Activated CD8-positive, alpha-beta memory T cell treated with anti-CD3 and anti-CD28 coated beads, Interleukin-2, amount 50 U/mL, for 1 hour (primary cell): Measurements from ENCODE around the gene SORD.
"Not testable (repeated sequence)": the region's sequence is repeated elsewhere in the genome, so short reads cannot be mapped to it uniquely, and the experiment has no call there.

Experiments used
- DNase-seq: peaks from one replicate; pipeline ENCODE4 v3.0.0-alpha.2; 2020; ENCODE audit errors: extremely low read depth

The SORD gene

DNA sequence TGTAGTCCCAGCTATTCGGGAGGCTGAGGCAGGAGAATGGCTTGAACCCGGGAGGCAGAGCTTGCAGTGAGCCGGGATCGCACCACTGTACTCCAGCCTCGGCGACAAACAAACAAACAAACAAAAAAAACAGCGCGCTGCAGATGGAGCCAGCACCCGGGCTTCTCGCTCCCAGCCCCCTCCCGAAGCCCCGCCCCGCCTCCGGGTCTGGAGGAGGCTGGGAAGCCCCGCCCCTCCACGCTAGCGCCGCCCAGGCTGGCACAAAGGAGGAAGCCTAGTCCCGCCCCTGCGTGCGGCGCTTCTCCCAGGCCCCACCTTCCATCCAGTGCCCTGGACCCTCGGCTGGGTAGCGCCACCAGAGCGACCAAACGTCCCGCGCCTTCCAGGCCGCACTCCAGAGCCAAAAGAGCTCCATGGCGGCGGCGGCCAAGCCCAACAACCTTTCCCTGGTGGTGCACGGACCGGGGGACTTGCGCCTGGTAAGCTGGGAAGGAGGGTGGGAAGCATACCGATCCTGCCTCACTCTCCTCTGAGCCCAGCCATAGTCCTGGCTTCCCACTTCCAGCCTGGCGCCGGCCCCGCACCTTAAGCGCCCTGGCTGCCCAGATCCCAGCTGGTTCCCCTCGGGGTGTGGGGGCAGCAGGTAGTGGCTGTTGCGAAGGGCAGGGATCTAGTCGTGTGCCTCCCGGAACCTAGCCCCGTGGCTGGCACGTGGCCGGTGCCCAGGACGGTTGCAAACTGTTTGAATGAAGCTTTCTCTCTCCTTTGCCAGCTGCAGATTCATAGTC, at the start of gene SORD:
SORD (plus strand) TSS at position 325 of the 788 bp plus-strand sequence; CDS start at position 414, 89 bp downstream.
- peak; percentile 63 for DNase-seq

DNA sequence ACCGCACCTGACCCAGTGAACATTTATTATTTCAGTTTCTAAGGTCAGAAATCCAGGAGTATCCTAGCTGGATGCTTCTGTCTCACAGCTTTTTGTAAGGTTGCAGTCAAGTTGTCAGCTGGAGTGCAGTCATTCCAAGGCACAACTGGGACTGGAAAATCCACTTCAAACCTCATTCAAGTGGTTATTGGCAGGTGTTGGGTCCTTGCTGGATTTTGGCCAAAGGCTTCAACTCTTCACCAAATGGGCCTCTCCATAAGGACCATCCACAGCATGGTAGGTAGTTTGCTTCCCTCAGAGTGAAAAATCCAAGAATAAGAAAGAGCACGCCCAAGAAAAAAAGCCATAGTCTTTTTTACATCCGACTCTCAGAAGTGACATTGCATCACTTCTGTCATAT, 46.8 kb upstream of the SORD start:
- DNase-seq = not testable (repeated sequence)

DNA sequence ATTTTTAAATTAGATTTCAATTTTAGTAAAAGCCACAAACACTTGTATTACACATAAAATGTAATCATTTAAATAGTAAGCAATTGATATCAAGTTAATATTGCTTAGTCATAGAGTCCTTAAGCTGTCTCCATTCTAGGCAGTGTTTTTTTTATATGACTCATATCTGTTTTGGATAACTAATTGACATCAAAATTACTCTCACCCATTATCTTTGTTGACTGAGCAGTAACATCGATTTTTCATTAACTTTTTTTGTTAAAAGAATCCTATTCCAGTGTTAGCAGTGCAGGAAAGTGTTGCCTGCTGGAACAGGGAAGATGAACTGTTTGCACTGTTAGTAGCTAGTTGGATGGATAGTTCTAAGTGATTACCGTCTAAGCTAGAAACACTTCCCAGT, 45.2 kb upstream of the SORD start:
- DNase-seq = not testable (repeated sequence)

DNA sequence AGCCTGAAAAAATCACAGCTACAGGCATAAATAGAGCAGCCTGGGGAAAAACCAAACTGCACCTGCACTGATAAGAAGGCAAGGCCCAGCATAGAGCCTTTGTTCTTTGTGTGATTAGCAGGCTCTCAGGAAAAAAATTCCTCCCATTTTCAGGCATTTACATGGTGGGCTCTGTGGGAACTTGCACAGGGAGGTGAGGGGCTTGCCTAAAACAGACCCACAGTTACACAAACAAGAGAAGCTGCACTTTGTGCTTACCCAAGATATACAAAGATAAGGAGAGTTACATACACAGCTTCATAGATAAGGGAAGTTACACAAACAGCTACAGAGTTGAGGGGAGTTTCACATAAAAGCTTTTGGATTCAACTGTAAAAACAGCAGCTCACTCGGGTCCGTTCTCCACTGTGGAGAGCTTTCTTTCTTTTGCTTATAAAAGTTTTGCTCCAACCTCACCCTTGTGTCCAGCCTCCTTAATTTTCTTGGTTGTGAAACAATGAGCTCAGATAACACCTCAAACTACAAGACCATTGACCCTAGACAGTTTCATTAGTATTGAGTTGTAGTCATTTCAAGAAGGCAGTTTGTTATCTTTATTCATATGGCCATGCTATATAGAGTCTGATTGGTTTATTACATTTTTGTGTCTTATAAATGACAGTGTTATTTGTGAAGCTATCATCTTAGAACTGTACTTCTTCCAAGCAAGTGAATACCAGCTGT, 43.2 kb upstream of the SORD start:
- not testable (repeated sequence) for DNase-seq

DNA sequence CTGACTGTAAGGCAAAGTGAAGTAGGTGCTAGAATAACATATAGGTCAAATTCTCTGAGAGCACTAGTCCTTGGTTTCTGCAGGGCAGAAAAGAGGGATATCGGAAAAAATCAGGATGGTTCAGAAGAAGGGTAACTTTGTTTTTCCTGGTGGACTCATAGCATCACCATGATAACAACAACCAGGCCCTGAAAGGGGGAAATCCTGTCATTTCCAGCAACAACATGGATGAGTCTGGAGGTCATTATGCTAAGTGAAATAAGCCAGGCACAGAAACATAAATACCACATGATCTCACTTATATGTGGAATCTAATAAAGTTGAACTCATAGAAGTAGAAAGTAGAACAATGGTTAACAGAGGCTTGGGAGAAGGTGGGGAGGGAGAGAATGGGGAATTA, 38.9 kb upstream of the SORD start:
- DNase-seq = not testable (repeated sequence)

DNA sequence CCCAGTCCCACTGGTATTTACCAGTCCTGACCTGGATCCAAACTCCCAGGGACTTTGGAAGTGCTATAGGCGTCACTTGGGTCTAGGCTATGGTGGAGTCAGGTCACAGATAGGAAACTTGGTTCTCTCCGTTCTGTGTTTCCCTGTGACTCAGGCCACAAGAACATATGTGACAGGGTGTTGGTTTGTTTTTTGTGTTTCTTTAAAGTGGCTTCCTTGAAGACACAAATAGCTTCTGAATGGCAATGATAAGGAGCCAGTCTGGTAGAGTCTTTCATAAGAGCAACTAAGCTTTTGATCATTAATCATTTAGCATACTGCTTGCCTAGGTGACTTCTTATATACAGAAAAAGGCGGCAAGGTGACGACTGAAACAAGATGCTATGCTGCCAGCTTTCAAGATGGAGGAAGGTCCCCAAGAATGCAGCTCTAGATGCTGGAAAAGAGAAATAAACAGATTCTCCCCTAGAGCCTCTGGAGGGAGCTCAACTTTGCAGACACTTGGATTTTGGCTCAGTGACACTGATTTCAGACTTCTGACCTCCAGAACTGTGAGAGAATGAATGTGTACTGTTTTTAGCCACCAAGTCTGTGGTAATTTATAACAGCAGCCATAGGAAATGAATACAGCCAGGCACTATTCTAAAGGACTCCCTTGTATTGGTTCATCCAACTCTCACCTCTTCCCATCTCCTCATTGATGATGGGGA, 36.5 kb upstream of the SORD start:
- not testable (repeated sequence) for DNase-seq

DNA sequence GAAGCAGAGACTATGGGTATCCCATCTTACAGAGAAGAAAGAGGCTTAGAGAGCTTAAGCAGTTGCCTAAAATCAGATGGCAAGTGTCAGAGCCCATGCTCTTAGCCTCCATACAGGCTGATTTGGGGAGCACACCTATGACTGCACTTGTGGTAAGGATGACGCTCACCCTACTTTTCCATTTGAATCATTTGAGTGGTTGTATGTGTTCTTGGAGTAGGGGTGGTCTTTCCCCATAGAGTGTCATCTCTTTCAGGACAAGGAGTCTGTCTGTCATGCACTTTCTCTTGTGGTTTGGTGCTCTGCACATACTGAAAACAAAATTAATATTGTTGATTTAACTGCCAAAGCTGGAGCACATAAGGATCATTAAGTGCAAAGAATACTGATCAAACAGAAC, 35.3 kb upstream of the SORD start:
- not testable (repeated sequence) for DNase-seq

DNA sequence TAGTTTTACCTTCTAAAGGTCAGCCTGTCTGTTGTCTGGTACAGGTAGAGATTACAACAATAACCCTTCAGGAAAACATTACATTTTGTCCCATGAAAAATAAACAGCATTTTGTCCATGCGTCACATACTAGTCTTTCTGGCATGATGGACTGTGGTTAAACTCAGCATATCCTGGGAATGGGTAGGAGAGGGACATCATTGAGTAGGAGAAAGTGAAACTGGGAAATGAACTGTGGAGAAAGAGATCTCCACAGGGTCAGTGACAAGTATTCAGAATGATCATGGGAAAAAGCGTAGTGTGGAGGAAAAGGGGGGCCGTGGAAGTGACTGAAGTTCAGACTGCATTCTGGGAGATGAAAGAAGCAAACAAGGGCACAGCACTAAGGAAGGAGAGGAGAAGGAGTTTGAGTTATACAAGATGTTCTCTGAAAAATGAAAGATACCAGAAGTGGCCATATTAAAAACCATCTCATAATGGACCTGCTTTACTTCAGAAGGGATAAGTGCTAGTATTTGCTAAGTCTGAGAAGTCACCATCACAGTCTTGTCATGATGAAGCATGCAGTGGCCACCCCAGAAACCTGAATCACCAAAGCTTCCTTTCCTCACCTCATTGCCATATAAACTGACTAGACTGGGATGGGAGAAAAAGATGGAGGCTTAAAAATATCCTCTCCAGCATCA, 34.7 kb upstream of the SORD start:
- not testable (repeated sequence) for DNase-seq

DNA sequence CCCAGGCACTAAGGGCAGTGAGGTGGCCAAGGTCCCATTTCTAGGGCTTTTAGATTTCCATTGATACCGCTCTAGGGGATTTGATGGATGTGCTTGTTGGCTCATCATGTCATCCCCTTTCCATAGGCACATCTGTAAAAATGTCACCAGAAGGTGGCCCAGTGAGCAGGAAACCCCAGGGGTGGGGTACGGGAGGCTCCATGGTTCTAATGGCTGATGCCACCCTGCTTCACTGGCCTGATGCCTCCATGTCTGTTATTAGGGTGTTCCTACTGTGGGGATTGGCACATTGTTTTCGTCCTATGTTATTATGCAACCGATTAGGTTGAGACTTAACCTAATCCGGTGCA, 34.1 kb upstream of the SORD start:
- not testable (repeated sequence) for DNase-seq

DNA sequence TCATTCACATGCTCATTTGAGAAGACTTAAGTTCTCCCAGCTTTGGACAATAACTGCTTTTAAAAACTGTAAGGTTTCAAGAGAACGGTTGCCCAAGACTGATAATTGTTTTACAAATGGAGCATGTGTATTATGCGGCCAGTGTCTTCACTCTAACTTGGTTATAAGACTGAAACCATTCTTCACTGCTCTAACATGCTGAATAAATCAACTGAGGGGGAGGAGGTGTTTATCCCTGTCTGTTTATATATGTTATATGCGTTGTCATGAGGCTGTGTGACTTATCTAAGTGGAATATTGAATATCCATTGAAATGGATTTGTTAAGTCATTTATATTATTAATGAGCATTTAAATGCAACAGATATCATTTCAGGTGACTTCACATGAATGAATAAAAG, 25.4 kb upstream of the SORD start:
- not testable (repeated sequence) for DNase-seq

DNA sequence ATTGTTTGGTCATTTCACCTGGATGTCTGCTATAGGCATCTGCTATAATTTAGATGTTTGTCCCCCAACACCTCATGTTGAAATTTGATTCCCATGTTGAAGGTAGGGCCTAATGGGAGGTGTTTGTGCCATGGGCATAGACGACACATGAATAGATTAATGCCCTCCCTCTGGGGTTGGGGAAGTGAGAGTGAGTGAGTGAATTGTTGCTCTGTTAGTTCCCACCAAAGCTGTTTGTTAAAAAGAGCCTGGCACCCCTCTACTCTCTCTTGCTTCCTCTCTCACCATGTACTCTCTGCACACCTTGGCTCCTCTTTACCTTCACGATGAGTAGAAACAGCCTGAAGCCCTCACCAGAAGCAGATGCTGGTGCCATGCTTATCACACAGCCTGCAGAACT, 23.9 kb upstream of the SORD start:
- no peak for DNase-seq

DNA sequence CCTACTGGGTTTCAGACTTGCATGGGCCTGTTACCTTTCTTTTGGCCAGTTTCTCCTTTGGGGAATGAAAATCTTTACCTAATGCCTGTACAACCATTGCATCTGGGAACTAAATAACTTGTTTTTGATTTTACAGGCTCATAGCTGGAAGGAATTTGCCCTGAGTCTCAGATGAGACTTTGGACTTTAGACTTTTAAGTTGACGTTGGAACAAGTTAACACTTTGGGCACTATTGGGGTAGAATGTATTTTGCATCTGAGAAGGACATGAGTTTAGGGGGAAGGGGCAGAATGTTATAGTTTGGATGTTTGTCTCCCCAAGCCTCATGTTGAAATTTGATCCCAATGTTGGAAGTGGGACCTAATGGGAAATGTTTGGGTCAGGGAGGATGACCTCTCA, 21.8 kb upstream of the SORD start:
- not testable (repeated sequence) for DNase-seq

DNA sequence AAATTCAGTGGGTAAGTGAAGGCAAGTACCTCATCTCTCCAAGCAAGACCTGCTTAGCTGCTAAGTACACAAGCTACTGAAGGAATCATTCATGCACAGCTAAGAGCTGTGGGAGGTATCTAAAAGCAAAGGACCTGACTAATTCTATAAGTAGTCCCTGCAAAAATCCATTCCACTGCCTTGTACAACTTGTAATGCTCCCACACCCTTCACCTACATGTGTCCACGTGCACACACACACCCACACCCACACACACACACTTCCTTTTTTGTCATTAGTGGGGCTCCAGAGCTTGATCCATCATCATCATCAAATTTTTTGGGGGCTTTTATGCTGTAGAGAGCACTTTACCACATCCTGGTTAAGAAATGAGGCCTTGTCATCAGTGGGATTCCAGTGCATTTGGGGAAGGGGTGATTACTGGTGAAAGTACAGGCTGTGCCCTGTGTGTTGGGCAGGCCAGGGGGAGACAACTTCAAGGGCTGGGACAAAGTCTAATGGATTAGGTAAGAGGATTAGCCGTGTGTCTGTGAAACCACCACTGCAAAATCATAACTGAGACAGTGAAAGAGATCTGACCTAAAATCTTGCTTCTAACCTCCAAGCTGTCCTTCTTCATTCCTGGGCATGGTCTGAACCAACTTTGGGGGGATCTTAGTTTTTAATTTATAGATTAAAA, 19.1 kb upstream of the SORD start:
- DNase-seq = not testable (repeated sequence)

DNA sequence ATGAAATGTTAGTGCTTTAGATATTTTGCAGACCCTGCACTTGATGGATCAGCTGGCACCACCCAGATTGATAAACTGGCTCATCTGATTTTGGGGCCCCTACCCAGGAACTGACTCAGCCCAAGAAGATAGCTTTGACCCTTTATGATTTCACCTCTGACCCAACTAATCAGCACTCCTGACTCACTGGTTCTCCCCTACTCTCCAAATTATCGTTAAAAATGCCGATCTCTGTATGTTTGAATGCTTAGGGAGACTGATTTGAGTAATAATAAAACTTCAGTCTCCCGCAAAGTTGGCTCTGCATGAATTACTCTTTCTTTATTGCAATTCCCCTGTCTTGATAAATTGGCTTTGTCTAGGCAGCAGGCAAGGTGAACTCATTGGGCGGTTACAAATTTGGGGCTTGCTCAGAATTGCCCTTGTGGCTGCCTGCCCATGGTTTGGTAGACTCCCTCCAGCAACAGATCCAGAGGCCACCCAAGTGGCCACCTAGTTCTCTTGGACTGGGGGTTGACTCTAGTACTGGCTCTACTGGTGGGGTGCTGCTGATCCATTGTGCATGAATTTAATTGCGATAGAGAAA, 18.3 kb upstream of the SORD start:
- not testable (repeated sequence) for DNase-seq

DNA sequence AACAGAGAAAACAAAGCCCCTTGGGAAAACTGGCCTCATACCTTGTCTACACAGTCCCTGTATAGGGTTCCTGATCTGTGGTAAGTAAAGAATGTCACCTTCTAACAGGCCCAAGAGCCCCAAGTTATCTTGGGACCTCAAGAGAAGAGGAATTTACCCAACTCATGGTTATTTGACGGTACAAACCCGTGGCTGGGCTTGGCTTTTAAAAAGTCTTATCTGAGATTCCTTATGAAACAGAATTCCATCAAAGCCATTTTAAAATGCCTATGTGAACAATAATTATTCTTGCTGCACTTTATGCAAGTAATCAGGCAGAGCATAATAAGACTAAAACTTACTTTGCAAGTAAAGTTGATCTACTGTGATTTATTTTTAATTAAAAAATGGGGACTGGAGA, 13.9 kb upstream of the SORD start:
- no peak for DNase-seq

DNA sequence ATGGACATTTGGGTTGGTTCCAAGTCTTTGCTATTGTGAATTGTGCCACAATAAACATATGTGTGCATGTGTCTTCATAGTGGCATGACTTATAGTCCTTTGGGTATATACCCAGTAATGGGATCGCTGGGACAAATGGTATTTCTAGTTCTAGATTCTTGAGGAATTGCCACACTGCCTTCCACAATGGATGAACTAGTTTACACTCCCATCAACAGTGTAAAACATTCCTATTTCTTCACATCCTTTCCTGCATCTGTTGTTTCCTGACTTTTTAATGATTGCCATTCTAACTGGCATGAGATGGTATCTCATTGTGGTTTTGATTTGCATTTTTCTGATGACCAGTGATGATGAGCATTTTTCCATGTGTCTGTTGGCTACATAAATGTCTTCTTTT, 7.9 kb upstream of the SORD start:
- not testable (repeated sequence) for DNase-seq

DNA sequence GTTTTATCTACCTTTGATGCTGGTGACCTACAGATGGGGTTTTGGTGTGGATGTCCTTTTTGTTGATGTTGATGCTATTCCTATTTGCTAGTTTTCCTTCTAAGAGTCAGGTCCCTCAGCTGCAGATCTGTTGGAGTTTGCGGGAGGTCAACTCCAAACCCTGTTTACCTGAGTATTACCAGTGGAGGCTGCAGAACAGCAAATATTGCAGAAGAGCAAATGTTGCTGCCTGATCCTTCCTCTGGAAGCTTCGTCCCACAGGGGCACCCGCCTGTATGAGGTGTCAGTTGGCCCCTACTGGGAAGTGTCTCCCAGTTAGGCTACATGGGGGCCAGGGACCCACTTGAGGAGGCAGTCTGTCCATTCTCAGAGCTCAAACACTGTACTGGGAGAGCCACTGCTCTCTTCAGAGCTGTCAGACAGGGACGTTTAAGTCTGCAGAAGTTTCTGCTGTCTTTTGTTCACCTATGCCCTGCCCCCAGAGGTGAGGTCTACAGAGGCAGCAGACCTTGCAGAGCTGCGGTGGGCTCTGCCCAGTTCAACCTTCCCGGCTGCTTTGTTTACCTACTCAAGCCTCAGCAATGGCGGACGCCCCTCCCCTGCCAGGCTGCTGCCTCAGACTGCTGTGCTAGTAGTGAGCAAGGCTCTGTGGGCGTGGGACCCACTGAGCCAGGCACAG, 2.6 kb upstream of the SORD start:
- DNase-seq = not testable (repeated sequence)

DNA sequence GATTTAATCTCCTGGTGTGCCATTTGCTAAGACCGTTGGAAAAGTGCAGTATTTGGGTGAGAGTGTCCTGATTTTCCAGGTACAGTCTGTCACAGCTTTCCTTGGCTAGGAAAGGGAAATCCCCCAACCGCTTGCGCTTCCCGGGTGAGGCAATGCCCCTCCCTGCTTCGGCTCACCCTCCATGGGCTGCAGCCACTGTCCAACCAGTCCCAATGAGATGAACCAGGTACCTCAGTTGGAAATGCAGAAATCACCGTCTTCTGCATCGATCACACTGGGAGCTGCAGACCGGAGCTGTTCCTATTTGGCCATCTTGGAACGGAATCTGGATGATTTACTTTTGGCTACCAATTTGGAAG, 2.1 kb upstream of the SORD start:
- not testable (repeated sequence) for DNase-seq

DNA sequence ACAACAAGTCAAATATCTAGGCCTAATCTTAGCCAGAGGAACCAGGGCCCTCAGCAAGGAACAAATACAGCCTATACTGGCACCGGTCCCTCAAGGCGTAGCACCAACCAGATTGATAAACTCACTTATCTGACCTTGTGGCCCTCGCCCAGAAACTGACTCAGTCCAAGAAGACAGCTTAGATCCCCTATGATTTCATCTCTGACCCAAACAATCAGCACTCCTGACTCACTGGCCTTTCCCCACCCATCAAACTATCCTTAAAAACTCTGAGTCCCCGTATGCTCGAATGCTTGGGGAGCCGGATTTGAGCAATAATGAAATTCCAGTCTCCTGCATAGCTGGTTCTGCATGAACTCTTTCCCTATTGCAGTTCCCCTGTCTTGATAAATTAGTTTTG, 1.6 kb upstream of the SORD start:
- DNase-seq = no peak

DNA sequence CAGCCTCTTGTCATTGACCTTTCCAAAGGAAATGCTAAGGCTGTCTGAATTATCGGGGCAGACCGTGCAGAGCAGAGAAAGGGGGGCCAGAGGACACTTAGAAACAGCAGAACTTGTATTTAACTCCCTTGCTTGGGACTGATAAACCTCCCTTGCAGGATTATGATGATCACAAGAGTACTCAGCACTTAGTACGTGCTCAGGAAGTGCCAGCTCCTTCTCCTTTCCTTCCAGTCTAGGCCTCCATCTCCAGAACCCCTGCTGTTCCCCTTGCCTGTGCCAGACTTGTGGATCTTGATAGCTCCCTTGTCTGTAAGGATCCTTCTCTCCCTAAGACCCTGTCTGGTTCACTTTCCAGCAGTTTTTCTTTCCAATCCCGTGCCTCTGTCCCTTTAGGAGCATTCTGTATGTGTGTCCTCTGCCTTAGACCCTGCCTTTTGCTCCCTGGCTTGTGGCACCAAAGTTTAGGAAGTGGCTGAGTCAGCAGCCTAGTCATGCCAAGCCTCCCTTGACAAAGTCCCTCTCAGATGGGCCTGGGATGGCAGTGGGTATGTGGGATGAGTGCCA, 747 bp downstream of the SORD start:
- DNase-seq = no peak
